Naive B cell (primary cell): Measurements from ENCODE around the gene DEDD. TPM values are rescaled to one million over a fixed set of nuclear protein-coding genes. Genes with fewer than 3 reads are reported as not detected.
A peak's percentile ranks its signal among the peaks of the same experiment; 100 is the strongest.

Source experiments
- ATAC-seq, 2 donors: fragments of 150-1000 bp; cut with Tn5 transposase; 2 replicates each; pipeline ENCODE4 v1.10.0; 2021; ENCODE audit warnings: low read depth in 2 of 2, mild to moderate bottlenecking in 2 of 2, moderate library complexity in 2 of 2
- DNase-seq: peaks from one replicate; pipeline ENCODE4 v3.0.0; 2022
- H3K27ac Mint-ChIP-seq, 6 donors: one replicate each; pipeline ENCODE4 v1.8.0; 2020 to 2022; ENCODE audit warnings: mild to moderate bottlenecking in 6 of 6, mixed read lengths in 6 of 6, moderate library complexity in 5 of 6, inconsistent platforms in 2 of 6
- H3K27me3 Mint-ChIP-seq, 3 donors: one replicate each; pipeline ENCODE4 v1.8.0; 2021 to 2022; ENCODE audit warnings: mixed read lengths in 3 of 3, mild to moderate bottlenecking in 1 of 3
- H3K36me3 Mint-ChIP-seq, 2 donors: one replicate each; pipeline ENCODE4 v1.8.0; 2020 to 2022; ENCODE audit warnings: mixed read lengths in 2 of 2, inconsistent platforms in 1 of 2, mild to moderate bottlenecking in 1 of 2
- H3K4me1 Mint-ChIP-seq, 3 donors: one replicate each; pipeline ENCODE4 v1.8.0; 2020 to 2022; ENCODE audit warnings: mixed read lengths in 3 of 3, inconsistent platforms in 1 of 3, mild to moderate bottlenecking in 1 of 3, moderate library complexity in 1 of 3
- H3K4me3 Mint-ChIP-seq, 8 donors: one replicate each; pipeline ENCODE4 v1.8.0; 2020 to 2022; ENCODE audit warnings: mild to moderate bottlenecking in 8 of 8, mixed read lengths in 8 of 8, moderate library complexity in 8 of 8, inconsistent platforms in 2 of 8
- H3K9me3 Mint-ChIP-seq, 7 donors: one replicate each; pipeline ENCODE4 v1.8.0; 2020 to 2022; ENCODE audit warnings: mixed read lengths in 7 of 7, mild to moderate bottlenecking in 5 of 7, inconsistent platforms in 2 of 7, moderate library complexity in 1 of 7
- polyA plus RNA-seq, 6 donors: library from polyadenylated mRNA; unstranded; fragments of 300-500 nt; fragmentation: Illumina TruSeq; gene quantifications; one replicate each; pipeline ENCODE4 v1.2.3, GENCODE V29; 2021; ENCODE audit warnings: low read depth in 6 of 6

The DEDD gene
- polyA plus RNA-seq, 6 donors from 2014 or later, result 36.4 to 55.3 (median 39.2) TPM

DNA sequence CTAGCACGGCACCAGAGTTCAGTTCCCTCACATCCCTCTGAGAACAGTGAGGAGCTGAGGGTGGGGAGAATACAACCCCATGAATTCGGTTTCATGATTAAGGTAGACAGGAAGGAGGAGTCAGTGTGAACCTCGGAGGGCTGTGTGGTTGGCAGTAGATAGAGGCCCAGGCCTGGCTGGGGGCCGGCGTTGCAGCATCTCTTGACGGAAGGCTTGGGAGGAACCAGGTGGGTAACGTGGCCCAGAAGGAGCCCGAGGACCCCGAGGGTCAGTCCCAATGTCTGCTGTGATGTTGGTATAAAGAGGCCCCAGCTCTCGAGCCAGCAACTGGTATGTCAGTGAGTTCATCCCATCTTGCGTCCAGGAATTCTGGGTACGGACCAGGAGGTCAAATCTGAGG, 39.2 kb upstream of the DEDD start:
- peaks cover 12 to 30% of the 10 kb centered on the region in 2 donors for H3K36me3 Mint-ChIP-seq
- H3K4me3 Mint-ChIP-seq, result peak overlapping the region in 1 of 8 donors; percentile 56
- peaks cover 45 to 61% (median 52%) of the 10 kb centered on the region in 3 donors for H3K4me1 Mint-ChIP-seq
- no peaks in the 10 kb centered on the region for H3K27me3 Mint-ChIP-seq
- no peak overlapping the region for H3K27ac Mint-ChIP-seq
- no peaks in the 10 kb centered on the region for H3K9me3 Mint-ChIP-seq
- DNase-seq, result no peak
- ATAC-seq, result no peak

DNA sequence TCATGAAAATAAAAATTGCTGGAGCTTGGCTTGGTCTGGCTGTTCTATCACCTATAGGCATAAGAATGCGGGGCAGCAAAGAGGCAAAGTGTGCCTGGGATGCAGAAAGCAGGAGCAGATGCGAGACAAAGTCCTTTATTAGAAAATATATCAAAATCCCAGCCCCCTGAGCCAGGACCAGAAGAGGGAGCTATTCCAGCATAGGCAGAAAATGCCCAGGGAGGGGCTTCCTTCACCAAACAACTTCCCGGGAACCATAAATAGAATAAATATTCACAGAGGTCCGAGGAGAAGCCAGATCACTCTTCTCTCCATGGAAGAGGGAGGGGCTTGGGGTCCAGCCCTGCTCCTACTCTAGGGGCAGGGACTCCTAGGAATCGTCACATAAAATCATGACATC, 38.7 kb upstream of the DEDD start:
- Mint-ChIP-seq H3K4me1 (peaks cover 44 to 57% (median 52%) of the 10 kb centered on the region in 3 donors), H3K9me3 (no peaks in the 10 kb centered on the region), H3K4me3 (peak overlapping the region in 2 of 8 donors; percentile 2 to 56), H3K36me3 (peaks cover 12 to 30% of the 10 kb centered on the region in 2 donors), H3K27ac (peak overlapping the region in 2 of 6 donors; percentile 36), H3K27me3 (no peaks in the 10 kb centered on the region)
- DNase-seq, result no peak
- ATAC-seq, result no peak

DNA sequence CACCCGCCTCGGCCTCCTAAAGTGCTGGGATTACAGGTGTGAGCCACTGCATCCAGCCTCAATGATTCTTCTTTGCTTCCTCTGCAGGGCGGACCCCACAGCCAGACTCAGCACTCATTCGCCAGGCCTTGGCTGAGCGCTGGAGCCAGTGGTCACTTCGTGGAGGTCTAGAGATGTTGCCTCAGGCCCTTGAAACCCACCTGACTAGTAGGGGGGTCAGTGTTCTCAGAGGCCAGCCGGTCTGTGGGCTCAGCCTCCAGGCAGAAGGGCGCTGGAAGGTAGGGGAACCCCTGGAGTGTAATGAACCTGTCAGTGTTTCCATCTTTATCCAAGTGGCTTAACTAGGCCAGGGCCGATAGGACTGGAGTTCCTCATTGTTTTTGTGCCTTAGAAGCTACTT, 36.4 kb upstream of the DEDD start:
- peaks cover 33 to 55% (median 48%) of the 10 kb centered on the region in 3 donors for H3K4me1 Mint-ChIP-seq
- H3K27me3 Mint-ChIP-seq, result no peaks in the 10 kb centered on the region
- peaks cover 7 to 22% of the 10 kb centered on the region in 2 donors for H3K36me3 Mint-ChIP-seq
- no peak for ATAC-seq
- H3K9me3 Mint-ChIP-seq, result no peaks in the 10 kb centered on the region
- peak overlapping the region in 5 of 8 donors; percentile 47 to 88 (median 76) for H3K4me3 Mint-ChIP-seq
- peak overlapping the region in 2 of 6 donors; percentile 34 to 78 for H3K27ac Mint-ChIP-seq
- DNase-seq, result no peak

DNA sequence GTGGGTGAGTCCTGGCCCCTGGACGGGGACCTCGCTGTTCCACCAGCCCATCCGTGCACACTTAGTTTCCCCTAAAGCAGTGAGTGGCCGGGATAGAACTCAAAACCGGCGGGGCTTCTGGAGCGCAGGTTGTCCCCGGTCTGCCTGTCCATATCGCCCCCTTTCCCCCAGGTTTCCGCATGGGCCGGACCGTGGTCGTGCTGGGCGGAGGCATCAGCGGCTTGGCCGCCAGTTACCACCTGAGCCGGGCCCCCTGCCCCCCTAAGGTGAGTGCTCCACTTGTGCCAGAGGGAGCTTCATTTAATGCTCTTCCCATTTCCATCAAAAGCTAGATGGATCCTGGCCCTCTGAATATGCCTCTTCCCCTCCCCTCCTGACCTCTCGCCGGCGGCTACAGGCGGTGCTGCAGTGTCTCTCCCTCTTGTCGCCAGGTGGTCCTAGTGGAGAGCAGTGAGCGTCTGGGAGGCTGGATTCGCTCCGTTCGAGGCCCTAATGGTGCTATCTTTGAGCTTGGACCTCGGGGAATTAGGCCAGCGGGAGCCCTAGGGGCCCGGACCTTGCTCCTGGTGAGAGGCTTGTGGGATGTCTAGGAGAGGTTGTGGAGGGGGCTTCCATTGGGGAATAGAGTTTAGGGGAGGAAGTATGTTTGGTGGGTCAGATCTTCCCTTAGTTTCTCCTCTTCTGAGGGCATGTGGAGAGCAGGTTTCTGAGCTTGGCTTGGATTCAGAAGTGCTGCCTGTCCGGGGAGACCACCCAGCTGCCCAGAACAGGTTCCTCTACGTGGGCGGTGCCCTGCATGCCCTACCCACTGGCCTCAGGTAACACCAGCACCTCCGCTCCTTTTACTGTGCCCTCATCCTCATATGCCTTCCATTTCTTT, 34.4 kb upstream of the DEDD start:
- H3K4me3 Mint-ChIP-seq, result peak overlapping the region; percentile 74 to 96 (median 96)
- H3K4me1 Mint-ChIP-seq, result peaks cover 48 to 60% (median 50%) of the 10 kb centered on the region in 3 donors
- H3K9me3 Mint-ChIP-seq, result no peaks in the 10 kb centered on the region
- H3K27me3 Mint-ChIP-seq, result no peaks in the 10 kb centered on the region
- peak overlapping the region; percentile 92 to 99 (median 98) for H3K27ac Mint-ChIP-seq
- no peak for DNase-seq
- H3K36me3 Mint-ChIP-seq, result peaks cover under 1 to 25% of the 10 kb centered on the region in 2 donors
- ATAC-seq, result no peak

DNA sequence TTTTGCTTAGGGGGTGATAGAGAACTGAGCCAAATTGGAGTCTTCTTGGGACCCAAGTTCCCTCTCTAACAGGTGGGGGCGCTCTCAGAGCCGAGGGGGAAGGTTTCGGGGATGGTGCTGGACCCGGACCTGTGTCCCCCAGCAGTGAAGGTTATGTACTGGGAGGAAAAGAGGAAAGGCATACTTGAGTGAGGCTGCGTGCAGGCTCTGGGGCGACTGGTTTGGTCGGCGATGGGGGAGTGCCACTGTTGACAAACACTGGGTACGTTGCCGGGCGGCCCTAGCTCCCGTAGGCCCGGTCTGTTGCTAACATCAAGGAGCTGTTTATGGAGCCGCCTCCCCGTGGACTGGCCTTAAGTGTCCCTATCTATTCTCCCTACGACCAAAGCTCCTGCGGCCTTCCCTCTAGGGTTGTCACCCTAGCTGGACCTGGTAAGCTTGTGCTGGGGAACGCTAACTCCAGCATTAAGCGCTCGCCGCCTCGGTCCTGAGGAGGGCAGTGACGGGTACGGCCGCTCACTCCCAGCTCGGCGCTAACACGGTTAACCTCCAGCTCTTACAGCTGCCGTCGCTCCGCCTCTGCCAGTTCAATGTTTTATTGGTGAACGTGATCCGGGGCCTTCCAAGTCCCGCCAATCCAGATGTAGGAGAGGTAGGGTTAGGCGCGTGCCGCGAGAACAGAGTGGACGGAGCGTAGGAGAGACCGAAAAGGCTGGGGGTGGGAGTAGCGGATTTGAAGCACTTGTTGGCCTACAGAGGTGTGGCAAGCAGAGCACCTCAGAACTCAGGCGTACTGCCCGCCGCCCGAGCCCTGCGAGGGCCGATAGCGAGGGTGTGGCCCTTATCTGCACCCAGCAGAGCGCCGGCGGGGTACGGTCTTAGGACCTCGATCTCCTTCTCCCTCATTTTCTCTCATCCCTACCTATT, 33.5 kb upstream of the DEDD start, which contains the start of gene PPOX:
Gene PPOX (plus strand): TSS at position 685 of the 927 bp plus-strand sequence. CDS start 422 bp downstream, outside the sequence.
- DNase-seq, result peak; percentile 93
- Mint-ChIP-seq H3K4me1 (peaks cover 55 to 69% (median 59%) of the 10 kb centered on the region in 3 donors), H3K9me3 (no peaks in the 10 kb centered on the region)

DNA sequence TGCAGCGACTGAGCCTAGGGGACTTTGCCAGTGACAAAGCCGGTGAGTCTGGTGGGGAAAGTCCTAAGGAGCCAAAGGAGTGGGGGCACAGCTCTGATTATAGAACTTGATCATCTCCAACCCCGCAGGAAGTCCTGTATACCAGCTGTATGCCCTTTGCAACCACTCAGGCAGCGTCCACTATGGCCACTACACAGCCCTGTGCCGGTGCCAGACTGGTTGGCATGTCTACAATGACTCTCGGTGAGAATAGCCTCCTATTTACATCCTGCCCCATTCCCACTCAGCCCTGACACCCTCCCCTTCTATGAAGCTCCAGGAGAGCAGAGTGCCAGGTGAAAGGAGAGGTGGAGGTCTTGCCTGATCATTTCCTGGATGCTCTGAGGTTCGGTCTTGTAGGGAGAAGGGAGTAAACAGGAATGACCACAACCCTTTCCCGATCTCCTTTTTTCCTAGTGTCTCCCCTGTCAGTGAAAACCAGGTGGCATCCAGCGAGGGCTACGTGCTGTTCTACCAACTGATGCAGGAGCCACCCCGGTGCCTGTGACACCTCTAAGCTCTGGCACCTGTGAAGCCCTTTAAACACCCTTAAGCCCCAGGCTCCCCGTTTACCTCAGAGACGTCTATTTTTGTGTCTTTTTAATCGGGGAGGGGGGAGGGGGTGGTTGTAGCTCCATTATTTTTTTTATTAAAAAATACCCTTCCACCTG, 32.6 kb upstream of the DEDD start:
- no peak for DNase-seq
- peak overlapping the region; percentile 92 to 99 (median 98) for H3K27ac Mint-ChIP-seq
- H3K4me3 Mint-ChIP-seq, result peak overlapping the region in 6 of 8 donors; percentile 60 to 96 (median 81)
- H3K4me1 Mint-ChIP-seq, result peaks cover 60 to 78% (median 68%) of the 10 kb centered on the region in 3 donors
- ATAC-seq, result no peak
- H3K36me3 Mint-ChIP-seq, result peaks cover 0 to 12% of the 10 kb centered on the region in 2 donors
- H3K9me3 Mint-ChIP-seq, result no peaks in the 10 kb centered on the region
- H3K27me3 Mint-ChIP-seq, result no peaks in the 10 kb centered on the region

More for the DNA sequence above, 33.5 kb upstream of the DEDD start, which contains the start of gene PPOX:
- Mint-ChIP-seq H3K36me3 (peaks cover 0 to 16% of the 10 kb centered on the region in 2 donors), H3K27me3 (no peaks in the 10 kb centered on the region), H3K4me3 (peak within 1 kb of the TSS; percentile 74 to 96 (median 96)), H3K27ac (peak within 1 kb of the TSS; percentile 92 to 99 (median 98))
- ATAC-seq, result peak; percentile 90 to 91

DNA sequence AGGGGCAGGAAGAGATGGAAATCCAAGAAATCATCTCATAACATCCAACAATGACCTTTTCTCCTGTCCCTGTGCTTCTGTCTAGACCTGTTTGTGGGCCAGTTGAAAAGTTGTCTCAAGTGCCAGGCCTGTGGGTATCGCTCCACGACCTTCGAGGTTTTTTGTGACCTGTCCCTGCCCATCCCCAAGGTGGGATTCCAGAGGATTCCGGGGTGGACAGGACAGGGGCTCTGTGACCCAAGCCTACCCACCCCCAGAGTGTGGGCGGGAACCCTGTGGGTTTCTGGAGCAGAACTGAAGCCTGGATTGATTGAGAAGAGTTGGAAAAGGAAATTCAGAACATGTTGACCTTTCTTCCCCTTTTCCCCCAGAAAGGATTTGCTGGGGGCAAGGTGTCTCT, 31.3 kb upstream of the DEDD start:
- H3K27me3 Mint-ChIP-seq, result no peaks in the 10 kb centered on the region
- H3K9me3 Mint-ChIP-seq, result no peaks in the 10 kb centered on the region
- peak overlapping the region in 5 of 8 donors; percentile 2 to 88 (median 69) for H3K4me3 Mint-ChIP-seq
- peak overlapping the region in 4 of 6 donors; percentile 13 to 98 (median 90) for H3K27ac Mint-ChIP-seq
- ATAC-seq, result no peak
- DNase-seq, result no peak
- peaks cover 0 to 19% of the 10 kb centered on the region in 2 donors for H3K36me3 Mint-ChIP-seq
- H3K4me1 Mint-ChIP-seq, result peaks cover 65 to 86% (median 81%) of the 10 kb centered on the region in 3 donors

DNA sequence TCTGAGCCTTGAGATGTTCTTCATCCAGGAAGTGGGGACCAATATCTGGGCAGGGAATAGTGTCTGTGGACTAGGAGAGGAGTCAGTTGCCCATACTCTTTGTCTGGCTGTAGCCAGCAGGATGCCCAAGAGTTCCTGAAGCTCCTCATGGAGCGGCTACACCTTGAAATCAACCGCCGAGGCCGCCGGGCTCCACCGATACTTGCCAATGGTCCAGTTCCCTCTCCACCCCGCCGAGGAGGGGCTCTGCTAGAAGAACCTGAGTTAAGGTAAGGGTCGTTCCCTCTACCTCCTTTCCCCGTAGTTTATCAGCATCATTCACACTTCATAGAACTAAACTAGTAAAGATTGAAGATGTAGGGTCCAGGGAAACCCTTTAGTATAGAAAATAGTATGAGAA, 30.3 kb upstream of the DEDD start:
- peak overlapping the region in 3 of 6 donors; percentile 44 to 85 (median 74) for H3K27ac Mint-ChIP-seq
- H3K4me3 Mint-ChIP-seq, result peak overlapping the region in 4 of 8 donors; percentile 12 to 65 (median 54)
- H3K27me3 Mint-ChIP-seq, result no peaks in the 10 kb centered on the region
- no peak for DNase-seq
- H3K9me3 Mint-ChIP-seq, result no peaks in the 10 kb centered on the region
- H3K36me3 Mint-ChIP-seq, result peaks cover 0 to 19% of the 10 kb centered on the region in 2 donors
- H3K4me1 Mint-ChIP-seq, result peaks cover 68 to 83% (median 82%) of the 10 kb centered on the region in 3 donors
- no peak for ATAC-seq

DNA sequence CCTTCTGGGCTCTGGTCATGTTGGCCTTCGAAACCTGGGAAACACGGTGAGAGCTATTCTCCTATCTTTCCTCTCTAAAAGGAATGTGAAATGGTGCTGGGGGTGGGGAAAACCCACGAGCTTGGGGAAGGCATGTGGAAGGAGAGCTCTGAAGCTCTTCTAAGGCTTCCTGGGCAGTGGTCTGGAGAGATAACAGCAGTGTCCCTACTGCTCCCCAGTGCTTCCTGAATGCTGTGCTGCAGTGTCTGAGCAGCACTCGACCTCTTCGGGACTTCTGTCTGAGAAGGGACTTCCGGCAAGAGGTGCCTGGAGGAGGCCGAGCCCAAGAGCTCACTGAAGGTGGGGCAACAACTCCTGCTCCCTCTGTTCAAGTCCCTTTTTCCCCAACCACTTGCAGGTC, 29.6 kb upstream of the DEDD start:
- H3K27me3 Mint-ChIP-seq, result no peaks in the 10 kb centered on the region
- DNase-seq (no peak), ATAC-seq (no peak)
- H3K4me3 Mint-ChIP-seq, result peak overlapping the region in 6 of 8 donors; percentile 29 to 96 (median 72)
- H3K9me3 Mint-ChIP-seq, result no peaks in the 10 kb centered on the region
- no peak overlapping the region for H3K27ac Mint-ChIP-seq
- peaks cover 64 to 78% (median 75%) of the 10 kb centered on the region in 3 donors for H3K4me1 Mint-ChIP-seq
- peaks cover 0 to 19% of the 10 kb centered on the region in 2 donors for H3K36me3 Mint-ChIP-seq

DNA sequence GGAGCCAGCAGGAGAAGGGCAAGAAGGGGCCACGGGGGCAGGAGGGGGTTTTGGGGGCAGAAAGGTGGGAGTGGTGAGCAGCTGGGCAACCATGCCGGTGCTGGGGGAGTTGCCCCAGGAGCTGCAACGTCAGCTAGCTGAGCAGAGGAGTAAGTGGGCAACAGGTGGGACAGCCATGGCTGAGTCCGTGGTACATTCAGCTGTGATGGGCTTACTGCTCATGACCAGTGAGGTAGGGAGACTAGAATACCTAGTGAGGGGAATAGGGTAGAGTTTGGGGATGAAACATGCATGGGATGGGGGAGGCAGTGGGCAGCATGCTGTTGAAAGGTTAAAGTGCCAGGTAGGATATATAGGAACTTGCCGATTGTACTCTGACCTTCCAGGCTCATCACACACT, 29.2 kb upstream of the DEDD start:
- peak overlapping the region in 7 of 8 donors; percentile 29 to 96 (median 50) for H3K4me3 Mint-ChIP-seq
- no peak for ATAC-seq
- H3K27ac Mint-ChIP-seq, result no peak overlapping the region
- H3K27me3 Mint-ChIP-seq, result no peaks in the 10 kb centered on the region
- no peak for DNase-seq
- H3K4me1 Mint-ChIP-seq, result peaks cover 60 to 74% (median 71%) of the 10 kb centered on the region in 3 donors
- no peaks in the 10 kb centered on the region for H3K9me3 Mint-ChIP-seq
- peaks cover 0 to 19% of the 10 kb centered on the region in 2 donors for H3K36me3 Mint-ChIP-seq

DNA sequence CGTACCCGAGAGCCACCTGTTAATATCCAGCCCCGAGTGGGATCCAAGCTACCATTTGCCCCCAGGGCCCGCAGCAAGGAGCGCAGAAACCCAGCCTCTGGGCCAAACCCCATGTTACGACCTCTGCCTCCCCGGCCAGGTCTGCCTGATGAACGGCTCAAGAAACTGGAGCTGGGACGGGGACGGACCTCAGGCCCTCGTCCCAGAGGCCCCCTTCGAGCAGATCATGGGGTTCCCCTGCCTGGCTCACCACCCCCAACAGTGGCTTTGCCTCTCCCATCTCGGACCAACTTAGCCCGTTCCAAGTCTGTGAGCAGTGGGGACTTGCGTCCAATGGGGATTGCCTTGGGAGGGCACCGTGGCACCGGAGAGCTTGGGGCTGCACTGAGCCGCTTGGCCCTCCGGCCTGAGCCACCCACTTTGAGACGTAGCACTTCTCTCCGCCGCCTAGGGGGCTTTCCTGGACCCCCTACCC, 28.2 kb upstream of the DEDD start:
- DNase-seq (no peak), ATAC-seq (no peak)
- Mint-ChIP-seq H3K36me3 (peaks cover 0 to 21% of the 10 kb centered on the region in 2 donors), H3K9me3 (no peaks in the 10 kb centered on the region), H3K27ac (peak overlapping the region in 2 of 6 donors; percentile 34 to 56), H3K27me3 (no peaks in the 10 kb centered on the region), H3K4me1 (peaks cover 53 to 69% (median 66%) of the 10 kb centered on the region in 3 donors), H3K4me3 (peak overlapping the region; percentile 65 to 99 (median 96))

DNA sequence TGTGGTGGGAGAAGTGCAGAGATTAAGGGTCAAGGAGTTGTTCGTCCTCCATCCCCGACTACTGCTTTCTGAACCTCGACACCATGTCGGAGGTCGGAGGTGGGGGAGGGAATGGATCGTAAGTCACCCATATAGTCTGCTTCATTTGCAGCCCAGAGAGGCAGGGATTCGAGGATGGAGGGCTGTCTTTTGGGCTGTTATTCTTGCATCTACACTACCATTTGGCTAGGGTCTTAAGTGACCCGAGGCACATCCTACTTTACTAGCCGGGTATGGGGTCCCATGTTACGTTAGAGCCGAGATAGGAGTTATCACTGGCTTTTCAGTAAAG, 27.4 kb upstream of the DEDD start:
- H3K27me3 Mint-ChIP-seq, result no peaks in the 10 kb centered on the region
- peaks cover 59 to 69% (median 67%) of the 10 kb centered on the region in 3 donors for H3K4me1 Mint-ChIP-seq
- peaks cover 0 to 27% of the 10 kb centered on the region in 2 donors for H3K36me3 Mint-ChIP-seq
- ATAC-seq (no peak), DNase-seq (no peak)
- H3K9me3 Mint-ChIP-seq, result no peaks in the 10 kb centered on the region
- H3K4me3 Mint-ChIP-seq, result peak overlapping the region; percentile 91 to 99 (median 96)
- H3K27ac Mint-ChIP-seq, result peak overlapping the region in 4 of 6 donors; percentile 39 to 94 (median 44)
